Esophagus muscularis mucosa (tissue), 4 donors: Measurements from ENCODE around the gene SERPINE2.

ENCODE experiments used
- CTCF ChIP-seq, 3 experiments: fragments of 200-600 bp in 2 of 3; fragments of 450-650 bp in 1 of 3; sonication (generic) in 2 of 3; IDR thresholded peaks; one replicate each; pipeline ENCODE4 v1.5.1; 2017 to 2019; ENCODE audit warnings: antibody characterized with exemption in 3 of 3, mild to moderate bottlenecking in 2 of 3, moderate library complexity in 1 of 3
- EP300 ChIP-seq: sonication (generic); formaldehyde crosslinking; IDR thresholded peaks from one replicate; pipeline ENCODE4 v1.6.1; 2017; ENCODE audit warnings: antibody characterized with exemption
- POLR2A ChIP-seq: fragments of 450-650 bp; IDR thresholded peaks from one replicate; pipeline ENCODE4 v1.6.1; 2017; ENCODE audit warnings: antibody characterized with exemption, moderate library complexity, mild to moderate bottlenecking, low read depth

- TF ChIP-seq CTCF (IDR thresholded peaks at IDR 0.05), result no peak
- no peak for TF ChIP-seq POLR2A
- TF ChIP-seq EP300, result no peak
These were observed 49.2 kb downstream of the SERPINE2 start for GRCh38 chr2:223989856-223990232.
